G401 (cell line): Measurements from ENCODE around the gene FANCI. TPM values are rescaled to one million over a fixed set of nuclear protein-coding genes. Genes with fewer than 3 reads are reported as not detected.

Experiments
- DNase-seq: peaks from one replicate; pipeline ENCODE4 v3.0.0-alpha.2; 2015; ENCODE audit warnings: low spot score
- in situ Hi-C: cut with HindIII; loops from 2 replicates; pipeline ENCODE4 v1.10.0; 2016; ENCODE audit warnings: low sequenced_read_pairs, mixed read lengths
- total RNA-seq: library from RNA; depleted of rRNA; stranded (reverse); fragments of >200 nt; shearing (Covaris generic); gene quantifications from 2 replicates; pipeline ENCODE4 v1.2.3, GENCODE V29; 2014

The FANCI gene
- total RNA-seq, 1 experiment from 2014 or later, result 40.9 TPM

DNA sequence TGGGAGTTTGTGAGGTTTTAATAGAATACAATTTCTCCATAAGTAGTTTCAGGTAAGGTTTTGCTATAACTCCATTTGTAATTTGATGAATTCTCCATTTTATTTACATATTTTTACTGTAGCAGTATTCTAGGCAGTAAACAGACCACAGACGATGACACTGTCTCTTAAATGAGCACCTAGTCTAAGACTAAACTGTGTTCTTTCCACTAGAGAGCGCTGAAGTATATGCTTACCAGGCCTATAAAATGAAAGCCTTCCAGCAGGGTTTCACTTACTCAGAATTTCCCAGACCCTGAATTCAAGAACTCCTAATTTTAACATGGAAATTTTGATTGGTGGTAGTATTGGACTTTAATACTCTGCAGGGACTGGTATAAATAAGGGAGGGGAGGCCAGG, 49.2 kb downstream of the FANCI start:
- in situ Hi-C loops, result loop anchor here (5.0 kb wide), 1 partner anchor 41 kb away; no protein-coding TSS in a partner anchor
- no peak for DNase-seq

DNA sequence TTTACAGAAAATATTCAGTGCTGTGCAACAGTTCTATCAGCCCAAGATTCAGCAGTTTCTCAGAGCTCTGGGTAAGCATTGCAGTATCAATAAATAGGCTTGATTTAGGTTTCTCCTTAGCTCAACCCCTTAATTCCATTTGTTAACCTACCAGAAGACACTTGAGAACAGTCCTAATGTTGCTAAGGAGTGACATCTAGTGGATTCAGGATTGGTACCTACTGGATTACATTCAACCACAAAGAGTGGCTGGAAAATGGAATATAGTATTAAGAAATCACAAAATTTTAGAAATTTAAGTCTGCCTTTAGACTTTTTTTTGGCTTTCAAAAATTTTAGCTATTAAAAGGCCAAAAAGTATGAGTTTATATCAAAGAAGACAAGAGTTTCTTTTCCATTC, 56.1 kb downstream of the FANCI start:
- DNase-seq, result peak; percentile 22
- in situ Hi-C loops, result no loop called here

DNA sequence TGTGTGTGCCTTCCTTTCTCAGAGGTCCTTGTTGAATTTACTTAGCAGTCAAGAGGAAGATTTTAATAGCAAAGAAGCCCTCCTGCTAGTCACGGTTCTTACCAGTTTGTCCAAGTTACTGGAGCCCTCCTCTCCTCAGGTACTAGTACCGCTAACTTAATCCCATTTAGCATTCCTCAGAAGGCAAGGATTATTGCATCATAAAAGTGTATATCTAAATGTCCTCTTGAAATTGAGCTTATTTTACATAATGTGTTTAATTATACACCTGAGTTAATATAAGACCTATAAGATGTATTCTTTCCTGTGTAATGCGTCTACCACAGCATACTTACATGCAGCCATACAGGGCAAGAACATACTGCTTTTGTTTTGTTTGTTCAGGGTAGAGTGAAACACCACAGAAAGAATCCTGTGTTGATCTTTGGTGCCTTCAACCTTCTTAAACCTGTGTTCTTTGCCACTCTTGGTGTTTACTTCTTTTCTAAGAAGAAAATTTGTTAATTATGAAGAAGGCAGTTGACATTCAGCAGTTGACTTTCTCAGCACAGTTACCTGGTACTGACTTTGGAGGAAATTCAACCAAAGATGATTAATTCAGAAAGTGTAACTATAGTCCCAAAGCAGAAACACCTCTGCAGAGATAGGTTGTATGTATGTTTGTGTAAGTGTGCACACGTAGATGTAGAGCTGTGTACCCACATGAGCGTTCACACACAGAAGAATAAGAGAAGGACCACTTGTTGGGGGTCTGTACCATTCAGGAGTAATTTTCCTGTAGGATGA, 57.7 kb downstream of the FANCI start:
- no peak for DNase-seq
- in situ Hi-C loops, result no loop called here

DNA sequence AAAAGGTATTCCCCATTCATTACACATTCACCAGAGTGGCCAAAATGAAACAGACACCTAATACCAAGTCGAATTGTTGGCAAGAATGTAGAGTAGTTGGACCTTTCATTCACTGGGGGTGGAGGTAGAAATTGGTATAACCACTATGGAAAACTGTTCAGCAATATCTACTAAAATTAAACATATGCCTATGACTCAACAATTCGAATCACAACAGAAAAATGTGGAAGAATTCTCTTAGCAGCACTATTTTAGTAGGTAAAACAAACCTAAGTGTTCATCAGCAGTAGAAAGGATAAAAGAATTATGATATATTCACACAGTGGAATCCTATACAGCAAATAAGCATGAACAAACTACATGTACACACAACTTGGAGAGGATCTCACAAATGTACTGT, 60.2 kb downstream of the FANCI start:
- in situ Hi-C loops, result no loop called here
- DNase-seq, result no peak

DNA sequence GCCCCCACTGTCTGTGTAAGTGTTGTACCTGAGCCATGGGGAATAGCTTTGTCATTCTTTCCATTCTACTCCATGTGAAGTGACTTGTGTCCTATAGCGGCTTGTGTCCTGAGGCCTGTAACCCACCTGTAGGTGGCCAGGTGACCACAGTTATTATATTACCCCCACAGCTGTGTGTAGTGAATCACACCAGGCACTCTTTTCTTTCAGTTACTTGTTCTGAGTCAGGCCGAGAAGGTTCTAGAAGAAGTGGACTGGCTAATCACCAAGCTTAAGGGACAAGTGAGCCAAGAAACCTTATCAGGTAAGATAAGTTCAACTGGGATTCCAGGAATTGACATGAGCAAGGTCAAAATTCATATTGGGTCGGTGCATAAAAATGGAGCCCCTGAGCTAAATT, 61.6 kb downstream of the FANCI start:
- no peak for DNase-seq
- in situ Hi-C loops, result no loop called here

DNA sequence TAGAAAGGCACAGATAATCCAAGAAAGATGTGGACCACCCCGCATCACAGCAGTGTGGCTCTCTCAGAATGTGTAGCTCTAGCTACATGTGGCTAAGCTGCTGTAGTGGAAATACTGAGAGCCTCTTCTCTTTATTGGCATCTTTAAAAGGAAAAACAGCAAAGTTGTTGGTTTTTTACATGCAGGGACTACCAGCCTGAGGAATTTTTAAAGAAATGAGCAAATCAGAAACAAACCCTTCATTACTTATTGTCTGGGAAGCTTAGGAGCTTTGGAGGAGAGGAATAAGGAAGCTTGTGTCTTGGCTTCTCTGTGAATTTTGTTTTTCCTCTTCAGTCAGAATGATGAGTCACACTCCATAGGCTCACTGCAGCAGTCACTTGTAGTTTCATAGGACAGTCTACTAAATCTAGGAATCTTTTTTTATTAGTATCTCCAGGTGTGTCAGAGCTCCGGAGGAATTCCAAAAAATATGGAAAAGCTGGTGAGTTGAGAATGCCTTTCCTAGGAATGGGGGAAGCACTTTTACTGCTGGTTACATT, 63.3 kb downstream of the FANCI start:
- in situ Hi-C loops, result no loop called here
- no peak for DNase-seq

DNA sequence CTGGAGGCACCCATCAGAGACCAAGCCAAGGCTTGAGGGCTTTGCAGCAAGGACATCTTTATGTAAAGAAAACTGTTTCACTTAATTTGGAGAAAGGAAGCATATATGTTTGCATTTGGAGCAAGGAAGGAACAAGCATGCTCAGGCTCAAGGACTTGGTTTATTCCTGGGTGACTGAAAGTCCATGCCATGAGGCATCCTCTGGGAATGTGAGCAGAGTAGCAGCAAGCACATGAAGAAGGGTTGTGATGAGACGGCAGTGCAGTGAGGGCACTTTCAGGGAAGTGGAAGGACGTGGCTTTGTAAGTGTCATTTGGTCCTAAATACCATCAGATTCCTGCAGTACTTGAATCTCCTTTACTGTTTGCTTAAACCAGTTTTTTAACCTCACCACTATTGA, 64.0 kb downstream of the FANCI start:
- DNase-seq, result no peak
- in situ Hi-C loops, result no loop called here

DNA sequence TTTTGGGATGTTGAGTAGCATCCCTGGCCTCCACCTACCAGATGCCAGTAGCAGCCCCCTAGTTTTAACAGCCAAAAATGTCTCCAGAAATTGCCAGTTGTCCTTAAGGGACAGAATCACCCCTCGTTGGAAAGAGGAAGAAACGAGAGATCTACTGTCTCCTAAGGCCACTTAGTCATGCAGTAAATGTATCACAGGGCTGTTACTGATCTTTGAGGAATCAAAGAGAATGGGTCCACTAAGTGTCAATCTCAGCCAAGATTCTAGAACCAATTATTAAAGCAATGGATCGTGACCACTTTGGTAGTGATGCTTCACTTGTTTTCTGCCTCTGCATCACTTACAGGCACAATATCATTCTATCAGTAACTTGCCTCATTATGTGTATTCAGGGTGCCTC, 64.5 kb downstream of the FANCI start:
- DNase-seq, result no peak
- in situ Hi-C loops, result no loop called here

DNA sequence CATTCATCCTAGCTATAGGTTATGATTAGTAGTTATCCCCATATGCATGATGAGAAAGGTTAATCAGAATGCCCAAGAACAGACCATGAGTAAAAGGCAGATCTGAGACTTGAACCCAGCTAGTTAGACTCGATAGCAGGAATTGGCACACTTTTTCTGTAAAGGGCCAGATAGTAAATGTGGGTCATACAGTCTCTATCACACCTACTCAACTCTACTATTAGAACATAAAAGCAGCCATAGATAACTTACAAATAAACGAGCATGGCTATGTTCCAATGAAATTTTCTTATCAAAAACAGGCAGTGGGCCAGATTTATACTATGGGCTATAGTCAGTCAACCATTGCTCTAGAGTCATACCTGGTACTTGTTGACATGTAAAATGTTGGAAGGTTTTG, 66.2 kb downstream of the FANCI start:
- no peak for DNase-seq
- in situ Hi-C loops, result no loop called here

DNA sequence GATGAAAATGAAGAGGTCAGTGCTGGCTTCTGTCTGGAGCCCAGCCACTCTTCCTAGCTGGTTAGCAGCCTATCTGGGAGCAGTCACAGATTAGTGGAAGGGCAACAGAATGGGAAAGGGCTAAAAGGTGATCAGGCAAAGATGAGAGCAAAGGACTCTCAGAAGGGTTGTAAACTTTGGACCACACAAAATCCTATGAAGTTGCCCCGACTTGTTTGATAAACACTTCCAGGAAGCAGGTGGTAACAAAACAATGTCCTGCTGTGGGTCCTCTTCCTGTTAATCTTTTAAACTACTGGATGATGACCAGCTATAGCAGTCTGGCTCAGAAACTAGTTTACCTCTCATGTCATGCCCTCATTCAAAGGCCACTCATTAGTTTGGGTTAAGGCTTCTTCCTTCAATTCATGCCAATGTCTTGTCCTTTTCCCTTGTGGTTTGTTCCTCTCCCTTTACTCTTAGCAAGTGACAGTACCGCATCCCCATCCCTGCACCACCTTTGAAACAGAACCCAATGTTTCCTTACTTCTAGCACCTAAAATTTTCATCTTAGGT, 71.7 kb downstream of the FANCI start:
- no peak for DNase-seq
- in situ Hi-C loops, result no loop called here

DNA sequence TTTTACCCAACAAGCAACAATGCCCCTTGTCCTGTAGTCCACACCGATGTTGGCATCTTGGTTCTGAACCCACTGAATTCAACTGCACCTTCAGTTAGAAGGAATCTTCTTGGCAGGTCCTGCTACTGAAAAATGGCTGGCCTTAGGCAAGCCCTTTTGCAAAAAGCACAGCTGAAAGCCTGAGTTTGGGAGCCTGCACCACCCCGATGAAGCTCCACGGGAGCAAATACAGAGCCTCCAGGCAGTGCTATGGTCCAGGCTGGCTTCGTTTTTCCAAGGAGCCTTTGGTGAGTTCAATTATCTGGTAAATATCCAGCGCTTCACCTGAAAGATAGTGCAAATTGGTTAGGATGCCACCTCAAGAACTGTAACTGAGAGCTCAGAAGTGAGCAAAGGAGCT, 72.7 kb downstream of the FANCI start:
- in situ Hi-C loops, result no loop called here

DNA sequence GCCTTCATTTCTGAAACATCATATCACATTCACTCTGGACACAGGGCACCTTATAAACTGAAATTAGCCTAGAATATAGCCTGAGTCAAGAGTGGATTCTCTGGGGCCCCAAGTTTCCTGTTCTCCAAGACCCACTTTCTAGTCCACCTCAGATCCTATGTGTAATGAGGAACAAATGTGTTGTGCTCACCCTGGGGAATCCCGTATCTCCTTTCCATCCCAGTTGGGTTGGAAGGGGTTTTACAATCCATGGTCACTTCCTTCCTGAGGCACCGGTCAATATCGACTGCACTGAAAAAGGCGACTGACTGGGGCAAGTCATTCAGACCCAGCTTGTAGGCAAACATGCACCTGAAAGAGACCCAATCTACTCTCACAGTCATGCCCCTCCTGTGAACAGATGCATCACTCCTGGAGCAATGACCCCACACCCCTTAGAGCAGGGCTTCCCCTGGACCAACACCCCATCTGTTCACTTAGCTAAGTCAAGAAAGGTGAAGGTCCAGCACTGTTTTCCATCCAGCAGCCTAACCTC, 73.5 kb downstream of the FANCI start:
- DNase-seq, result no peak
- in situ Hi-C loops, result no loop called here

More for the DNA sequence above, 72.7 kb downstream of the FANCI start:
- no peak for DNase-seq

DNA sequence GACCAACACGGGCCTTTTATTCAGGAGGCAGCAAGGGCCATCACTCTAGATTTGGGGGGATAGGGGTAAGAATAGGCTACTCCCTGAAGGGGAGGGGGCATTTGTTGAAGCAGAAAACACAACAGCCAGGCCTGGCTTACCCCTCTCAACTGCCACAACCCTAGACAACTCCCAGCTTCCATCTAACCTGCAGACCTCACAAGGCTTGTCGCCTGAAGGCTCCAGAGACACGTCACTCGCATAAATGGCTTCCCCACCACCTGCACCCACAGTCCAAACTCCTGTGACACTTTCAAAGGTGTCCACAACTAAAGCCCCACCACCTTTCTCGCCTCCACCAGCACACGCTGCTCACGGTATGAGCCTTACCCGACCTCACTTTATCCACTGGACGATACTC, 75.9 kb downstream of the FANCI start:
- in situ Hi-C loops, result no loop called here
- no peak for DNase-seq

DNA sequence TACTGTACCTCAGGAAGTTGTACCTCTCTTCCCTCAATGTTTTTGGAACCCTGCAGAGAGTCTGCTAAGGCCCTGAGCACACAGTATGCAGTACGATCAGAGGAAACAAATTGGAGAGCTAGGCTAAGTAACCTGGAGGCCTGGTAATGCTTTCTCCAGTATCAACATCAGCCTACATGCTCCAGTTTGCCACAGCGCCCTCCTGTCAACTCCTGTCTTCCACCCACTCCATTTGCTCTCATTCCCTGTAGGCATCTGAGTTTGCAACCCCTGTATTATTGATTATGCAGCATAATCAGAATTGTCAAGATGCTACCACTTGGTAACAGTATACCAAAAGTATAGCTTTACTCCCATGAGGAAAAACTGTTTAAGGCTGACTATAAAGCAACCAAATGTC, 76.4 kb downstream of the FANCI start:
- no peak for DNase-seq
- in situ Hi-C loops, result no loop called here

DNA sequence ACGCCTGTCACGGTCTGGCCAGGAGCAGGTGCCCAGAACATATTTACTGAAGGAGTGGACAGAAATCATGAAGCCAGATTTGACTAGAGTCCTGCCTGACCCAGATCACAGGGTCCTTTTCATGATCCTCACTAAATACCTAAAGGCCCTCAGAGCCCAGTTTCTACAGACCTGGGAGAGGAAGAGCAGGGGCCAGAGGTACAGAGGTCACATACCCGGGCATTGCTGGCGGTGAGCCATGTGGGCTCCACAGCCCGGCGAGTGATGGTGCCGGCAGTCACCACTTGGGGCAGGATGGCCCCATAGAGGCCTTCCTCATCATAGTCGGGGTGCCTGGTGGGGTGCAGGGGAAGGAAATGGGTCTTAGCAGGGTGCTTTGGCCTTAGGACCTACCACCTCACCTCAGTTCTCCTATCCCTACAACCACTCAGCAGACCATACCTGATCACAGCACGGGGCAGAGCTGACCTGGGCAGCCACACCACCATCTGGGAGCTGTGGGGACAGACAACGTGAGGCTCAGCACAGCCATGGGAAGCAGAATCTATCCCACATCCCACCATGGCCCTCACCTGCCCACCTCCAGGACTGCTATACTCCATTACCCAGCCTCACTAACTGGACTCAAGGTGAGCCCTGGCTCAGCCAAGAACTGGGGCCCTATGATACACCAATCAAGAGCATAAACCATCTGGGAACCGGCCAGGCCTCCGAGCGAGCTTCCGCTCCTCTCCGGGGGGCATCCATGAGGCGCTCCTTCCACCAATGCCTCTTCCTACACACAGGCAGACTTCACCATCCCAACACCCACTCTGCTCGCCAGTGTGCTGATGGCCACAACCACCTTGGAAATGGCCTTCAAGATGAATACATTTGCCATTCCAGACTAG, 78.0 kb downstream of the FANCI start:
- DNase-seq, result no peak
- in situ Hi-C loops, result no loop called here

DNA sequence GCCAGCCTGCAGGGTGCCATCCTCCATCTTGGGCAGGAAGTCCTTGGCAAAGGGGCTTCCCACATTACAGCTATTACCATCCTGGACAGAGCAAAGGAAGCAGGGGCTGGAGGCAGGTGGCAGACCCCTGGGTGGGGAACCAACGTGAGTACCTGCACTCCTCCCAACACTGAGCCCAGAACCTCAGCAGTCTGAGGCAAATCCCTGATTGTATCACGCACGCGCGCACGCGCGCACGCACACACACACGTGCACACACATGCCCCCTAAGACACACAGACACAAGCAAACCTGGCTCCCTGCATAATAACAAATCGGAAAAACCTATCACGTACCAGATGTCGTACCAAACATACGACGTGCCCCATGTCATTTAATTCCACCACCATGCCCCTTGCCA, 79.0 kb downstream of the FANCI start:
- in situ Hi-C loops, result no loop called here
- no peak for DNase-seq

DNA sequence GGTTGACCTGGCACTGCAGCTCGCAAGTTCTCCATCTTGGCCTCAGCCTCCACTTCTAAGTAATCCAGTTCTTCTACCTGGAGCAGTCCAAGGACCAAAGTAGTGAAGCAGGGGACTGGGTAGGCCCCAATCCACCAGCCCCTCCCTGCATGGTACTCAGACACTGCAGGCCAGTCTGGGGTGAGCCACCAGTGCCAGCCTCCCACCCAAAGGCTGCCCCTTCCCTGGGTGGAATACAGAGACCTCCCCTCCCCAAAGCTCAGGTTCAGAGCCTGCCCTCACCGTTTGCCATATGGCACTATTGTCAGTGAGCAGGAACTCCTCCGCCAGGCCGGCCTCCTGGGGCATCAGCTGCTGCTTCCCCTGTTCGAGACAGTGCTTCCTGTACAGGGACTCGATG, 80.0 kb downstream of the FANCI start:
- DNase-seq, result no peak
- in situ Hi-C loops, result no loop called here

DNA sequence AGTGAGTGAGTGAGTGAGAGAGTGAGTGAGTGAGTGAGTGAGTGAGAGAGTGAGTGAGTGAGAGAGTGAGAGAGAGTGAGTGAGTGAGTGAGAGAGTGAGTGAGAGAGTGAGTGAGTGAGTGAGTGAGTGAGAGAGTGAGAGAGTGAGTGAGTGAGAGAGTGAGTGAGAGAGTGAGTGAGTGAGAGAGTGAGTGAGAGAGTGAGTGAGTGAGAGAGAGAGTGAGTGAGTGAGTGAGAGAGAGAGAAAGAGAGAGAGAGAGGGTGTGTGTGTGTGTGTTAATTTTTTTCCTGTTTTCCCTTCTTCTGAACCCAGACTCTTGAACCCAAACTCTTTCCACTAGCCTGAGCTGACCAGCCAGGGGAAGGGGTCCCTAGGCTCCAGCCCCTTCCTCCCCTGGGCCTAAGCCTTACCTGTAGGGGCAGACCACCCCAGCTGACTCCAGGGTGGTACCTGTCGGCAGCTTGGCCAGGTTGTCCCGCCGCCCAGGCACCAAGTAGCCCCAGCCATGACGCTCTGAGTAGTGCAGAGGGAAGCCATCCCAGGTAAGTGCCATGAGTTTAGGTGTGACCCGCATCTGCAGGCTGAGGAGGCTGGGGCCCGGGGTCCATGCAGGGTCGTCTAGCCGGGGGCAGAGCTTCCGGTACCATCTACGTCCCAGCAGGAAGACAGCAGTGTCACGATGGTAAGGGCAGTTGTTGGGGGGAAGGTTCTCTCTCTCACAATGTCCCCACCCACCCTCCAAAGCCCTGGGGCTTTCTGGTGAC, 81.4 kb downstream of the FANCI start:
- in situ Hi-C loops, result no loop called here
- no peak for DNase-seq

DNA sequence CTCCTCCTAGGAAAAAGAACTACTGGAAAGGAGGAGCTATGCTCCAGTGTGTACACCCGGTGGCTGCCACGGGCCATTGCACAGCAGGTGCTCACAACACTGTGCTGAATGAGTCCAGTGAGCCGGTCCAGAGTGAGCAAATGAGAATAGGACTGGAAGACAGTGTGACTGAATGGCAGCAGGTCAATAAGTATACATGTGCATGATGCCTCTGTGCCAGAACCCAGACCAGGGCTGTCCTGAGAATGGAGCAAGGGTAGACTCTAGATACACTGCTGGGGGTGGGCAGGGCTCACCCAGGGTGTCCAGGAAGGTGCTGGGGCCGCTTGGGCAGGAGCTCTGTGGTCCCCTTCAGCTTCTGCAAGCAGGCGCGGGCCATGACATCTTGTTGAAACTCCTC, 82.5 kb downstream of the FANCI start:
- DNase-seq, result no peak

More for the DNA sequence above, 82.5 kb downstream of the FANCI start:
- in situ Hi-C loops, result no loop called here
